ENCODE data around the gene NPFFR2.

DNA sequence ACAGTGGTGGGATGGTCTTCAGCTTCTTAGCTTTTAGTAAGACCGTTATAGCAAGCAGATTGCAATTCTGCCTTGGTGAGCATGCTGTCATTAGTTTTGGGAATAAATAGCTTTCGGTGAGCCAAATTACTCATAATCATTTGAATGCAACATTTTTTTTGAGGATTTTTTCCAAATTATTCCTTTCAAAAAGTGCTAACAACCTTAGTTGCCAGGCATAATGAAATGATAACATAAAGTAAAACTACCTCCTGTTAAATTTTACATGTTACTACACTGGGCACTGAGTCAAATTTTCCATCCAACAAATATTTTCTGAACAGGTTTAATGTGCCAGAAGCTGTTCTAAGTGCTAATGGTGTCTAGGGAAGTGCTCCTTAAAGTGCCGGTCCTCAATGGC lies 15.8 kb upstream of the NPFFR2 start:
- TF ChIP-seq, protein P1, sequence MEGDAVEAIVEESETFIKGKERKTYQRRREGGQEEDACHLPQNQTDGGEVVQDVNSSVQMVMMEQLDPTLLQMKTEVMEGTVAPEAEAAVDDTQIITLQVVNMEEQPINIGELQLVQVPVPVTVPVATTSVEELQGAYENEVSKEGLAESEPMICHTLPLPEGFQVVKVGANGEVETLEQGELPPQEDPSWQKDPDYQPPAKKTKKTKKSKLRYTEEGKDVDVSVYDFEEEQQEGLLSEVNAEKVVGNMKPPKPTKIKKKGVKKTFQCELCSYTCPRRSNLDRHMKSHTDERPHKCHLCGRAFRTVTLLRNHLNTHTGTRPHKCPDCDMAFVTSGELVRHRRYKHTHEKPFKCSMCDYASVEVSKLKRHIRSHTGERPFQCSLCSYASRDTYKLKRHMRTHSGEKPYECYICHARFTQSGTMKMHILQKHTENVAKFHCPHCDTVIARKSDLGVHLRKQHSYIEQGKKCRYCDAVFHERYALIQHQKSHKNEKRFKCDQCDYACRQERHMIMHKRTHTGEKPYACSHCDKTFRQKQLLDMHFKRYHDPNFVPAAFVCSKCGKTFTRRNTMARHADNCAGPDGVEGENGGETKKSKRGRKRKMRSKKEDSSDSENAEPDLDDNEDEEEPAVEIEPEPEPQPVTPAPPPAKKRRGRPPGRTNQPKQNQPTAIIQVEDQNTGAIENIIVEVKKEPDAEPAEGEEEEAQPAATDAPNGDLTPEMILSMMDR (conservative IDR thresholded peaks at IDR 0.05; ENCODE audit: low read depth in 2 of 2) = no peak
- no peak for TF ChIP-seq POLR2AphosphoS5 (IDR thresholded peaks at IDR 0.05; ENCODE audit: low read depth)
- TF ChIP-seq EZH2 (IDR thresholded peaks at IDR 0.05; ENCODE audit: low read depth, unreplicated experiment) = no peak

All from GM23338 (cell line).